Tibial nerve (tissue), 4 donors: Measurements from ENCODE around the gene RSRC1. TPM values are rescaled to one million over a fixed set of nuclear protein-coding genes. Genes with fewer than 3 reads are reported as not detected.

ENCODE experiments used
- DNase-seq, 2 donors: peaks; one replicate each; pipeline ENCODE4 v3.0.0-alpha.2; 2019; ENCODE audit warnings: low spot score in 2 of 2
- H3K27ac ChIP-seq, 4 donors: fragments of 200-600 bp; sonication (generic) in 3 of 4; one replicate each; pipeline ENCODE4 v1.5.1; 2017 to 2019; ENCODE audit warnings: mild to moderate bottlenecking in 1 of 4
- H3K27me3 ChIP-seq, 2 donors: fragments of 200-600 bp; sonication (generic) in 1 of 2; one replicate each; pipeline versions ENCODE4 v1.5.1 to v1.6.0; 2017 to 2019
- H3K36me3 ChIP-seq, 3 donors: fragments of 200-600 bp; sonication (generic); one replicate each; pipeline ENCODE4 v1.5.1; 2018 to 2019
- H3K4me1 ChIP-seq, 4 donors: fragments of 200-600 bp; sonication (generic) in 3 of 4; one replicate each; pipeline ENCODE4 v1.5.1; 2017 to 2019
- H3K4me3 ChIP-seq, 4 donors: fragments of 200-600 bp; sonication (generic) in 3 of 4; one replicate each; pipeline ENCODE4 v1.5.1; 2017 to 2019; ENCODE audit warnings: mild to moderate bottlenecking in 1 of 4, moderate library complexity in 1 of 4
- H3K9me3 ChIP-seq, 4 donors: fragments of 200-600 bp; sonication (generic) in 3 of 4; one replicate each; pipeline ENCODE4 v1.5.1; 2017 to 2019
- CTCF ChIP-seq, 5 experiments: fragments of 200-600 bp in 3 of 5; fragments of 450-650 bp in 2 of 5; sonication (generic) in 3 of 5; IDR thresholded peaks; one replicate each; pipeline ENCODE4 v1.5.1; 2016 to 2019; ENCODE audit warnings: antibody characterized with exemption in 5 of 5, mild to moderate bottlenecking in 3 of 5, moderate library complexity in 2 of 5
- EP300 ChIP-seq, 2 donors: sonication (generic); formaldehyde crosslinking; IDR thresholded peaks; one replicate each; pipeline ENCODE4 v1.6.1; 2017; ENCODE audit warnings: antibody characterized with exemption in 2 of 2, mild to moderate bottlenecking in 1 of 2
- POLR2A ChIP-seq, 2 donors: fragments of 450-650 bp; IDR thresholded peaks; one replicate each; pipeline ENCODE4 v1.6.1; 2017; ENCODE audit warnings: antibody characterized with exemption in 2 of 2, mild to moderate bottlenecking in 2 of 2, moderate library complexity in 2 of 2
- WGBS, 2 donors: methylation state at CpG; one replicate each; pipeline ENCODE4 v1.1.5; 2018; 5-methylcytosine and 5-hydroxymethylcytosine counted together
- total RNA-seq, 4 donors: library from RNA; depleted of rRNA; stranded (reverse); fragments of >200 nt; gene quantifications; one replicate each; pipeline ENCODE4 v1.1.0, GENCODE V29; 2016

RSRC1 gene
- total RNA-seq, 4 donors from 2014 or later = 58.2 to 70.5 (median 68.6) TPM

- H3K36me3 ChIP-seq = peaks cover 0 to 2% (median 0%) of the 10 kb centered on the region in 3 donors
- peaks cover 0 to 67% of the 10 kb centered on the region in 2 donors for H3K27me3 ChIP-seq
- no peak for DNase-seq
- 24 to 27% methylated on average over 15 of the region's 15 CpGs for WGBS, 2 donors
- H3K4me1 ChIP-seq = peaks cover 0 to 75% (median 31%) of the 10 kb centered on the region in 4 donors
- peak overlapping the region in 1 of 4 donors; percentile 61 for H3K4me3 ChIP-seq
- peak overlapping the region in 2 of 4 donors; percentile 82 to 88 for H3K27ac ChIP-seq
- no peaks in the 10 kb centered on the region for H3K9me3 ChIP-seq
- no peak for TF ChIP-seq CTCF (IDR thresholded peaks at IDR 0.05)
- TF ChIP-seq POLR2A (IDR thresholded peaks at IDR 0.05) = no peak
- TF ChIP-seq EP300 (IDR thresholded peaks at IDR 0.05) = no peak
Measured at GRCh38 chr3:158107605-158108444, 2.1 kb upstream of the RSRC1 start.

- H3K4me3 ChIP-seq = no peak overlapping the region
- peaks cover 0 to 68% (median 24%) of the 10 kb centered on the region in 4 donors for H3K4me1 ChIP-seq
- TF ChIP-seq EP300 (IDR thresholded peaks at IDR 0.05) (no peak), POLR2A (IDR thresholded peaks at IDR 0.05) (no peak), CTCF (IDR thresholded peaks at IDR 0.05) (no peak)
- H3K9me3 ChIP-seq = no peaks in the 10 kb centered on the region
- WGBS, 2 donors = 38 to 52% methylated on average over 2 of the region's 2 CpGs
- peaks cover 0 to 60% of the 10 kb centered on the region in 2 donors for H3K27me3 ChIP-seq
- peak overlapping the region in 1 of 4 donors; percentile 88 for H3K27ac ChIP-seq
- peaks cover 0 to 9% (median 0%) of the 10 kb centered on the region in 3 donors for H3K36me3 ChIP-seq
- no peak for DNase-seq
Measured at GRCh38 chr3:158108445-158108985, 1.4 kb upstream of the RSRC1 start.

- peaks cover 0 to 10% (median 0%) of the 10 kb centered on the region in 3 donors for H3K36me3 ChIP-seq
- H3K27ac ChIP-seq = peak overlapping the region; percentile 27 to 83 (median 70)
- DNase-seq = no peak
- H3K4me1 ChIP-seq = peaks cover 0 to 60% (median 17%) of the 10 kb centered on the region in 4 donors
- H3K9me3 ChIP-seq = peaks cover 0 to 5% (median 0%) of the 10 kb centered on the region in 4 donors
- TF ChIP-seq EP300 (IDR thresholded peaks at IDR 0.05) (no peak), CTCF (IDR thresholded peaks at IDR 0.05) (no peak), POLR2A (IDR thresholded peaks at IDR 0.05) (no peak)
- whole genome bisulfite sequencing, 2 donors = 15 to 16% methylated on average over 9 of the region's 9 CpGs
- peaks cover 0 to 51% of the 10 kb centered on the region in 2 donors for H3K27me3 ChIP-seq
- H3K4me3 ChIP-seq = peak overlapping the region; percentile 81 to 99 (median 84)
Measured at GRCh38 chr3:158109295-158109803, 540 bp upstream of the RSRC1 start.

- TF ChIP-seq CTCF (IDR thresholded peaks at IDR 0.05) (no peak), POLR2A (IDR thresholded peaks at IDR 0.05) (no peak), EP300 (IDR thresholded peaks at IDR 0.05) (no peak)
- Histone ChIP-seq H3K27me3 (peaks cover 0 to 39% of the 10 kb centered on the region in 2 donors), H3K4me1 (peaks cover 0 to 48% (median 15%) of the 10 kb centered on the region in 4 donors), H3K27ac (peak overlapping the region in 3 of 4 donors; percentile 76 to 83 (median 81)), H3K9me3 (peaks cover 0 to 8% (median 0%) of the 10 kb centered on the region in 4 donors), H3K36me3 (peaks cover 0 to 10% (median 0%) of the 10 kb centered on the region in 3 donors), H3K4me3 (peak overlapping the region; percentile 81 to 99 (median 84))
- no peak for DNase-seq
- 11 to 13% methylated on average over 4 of the region's 4 CpGs for WGBS, 2 donors
Measured at GRCh38 chr3:158110658-158111018, 749 bp downstream of the RSRC1 start.
